GM19023 (cell line): ENCODE data around the gene DNAAF3.
"Not testable (repeated sequence)": the region's sequence is repeated elsewhere in the genome, so short reads cannot be mapped to it uniquely, and the experiment has no call there.

Experiments used
- ATAC-seq: cut with Tn5 transposase; IDR thresholded peaks from one replicate; pipeline ENCODE4 v1.9.1; 2021; ENCODE audit warnings: mild to moderate bottlenecking, moderate library complexity; ENCODE audit not compliant: unreplicated experiment

The DNAAF3 gene

DNA sequence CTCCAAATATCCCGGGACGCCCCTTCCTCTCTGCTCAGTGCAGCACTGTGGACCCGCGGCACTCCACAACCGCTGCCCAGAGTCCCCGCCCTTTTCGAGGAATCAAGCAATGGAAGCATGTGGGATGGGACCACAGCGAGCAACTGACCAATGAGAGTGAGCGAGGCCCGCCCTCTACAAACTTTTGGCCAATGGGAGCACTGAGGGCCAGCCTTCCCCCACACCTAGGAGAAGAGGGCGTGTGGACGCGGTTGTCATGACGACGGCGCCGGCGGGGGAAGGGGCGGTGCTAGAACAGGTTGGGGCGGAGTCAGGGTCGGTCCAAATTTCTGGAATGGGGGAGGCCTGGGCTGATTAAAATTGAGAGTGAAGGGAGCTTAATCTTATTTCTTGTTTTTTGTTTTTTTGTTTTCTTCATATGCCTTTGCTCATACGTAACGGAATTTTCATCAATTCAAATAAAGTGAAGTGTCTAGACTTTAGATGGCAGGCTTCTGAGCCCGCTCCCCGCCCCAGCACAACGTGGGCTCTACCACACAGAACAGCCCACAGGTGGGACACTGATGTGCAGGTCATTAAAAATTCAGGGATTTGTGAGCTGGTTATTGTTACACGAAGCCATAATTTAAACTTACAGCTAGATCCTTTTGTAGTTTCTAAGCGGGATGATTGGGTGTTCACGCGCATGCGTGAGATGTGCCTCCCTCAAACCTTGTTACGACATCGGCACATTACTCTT, at the start of gene DNAAF3:
Gene DNAAF3 (minus strand): TSS at position 84 of the 739 bp plus-strand sequence. CDS start 200 bp downstream, outside the sequence.
- no peak for ATAC-seq

- no peak for ATAC-seq
Observed at GRCh38 chr19:55213547-55213946, 47.1 kb upstream of the DNAAF3 start.

DNA sequence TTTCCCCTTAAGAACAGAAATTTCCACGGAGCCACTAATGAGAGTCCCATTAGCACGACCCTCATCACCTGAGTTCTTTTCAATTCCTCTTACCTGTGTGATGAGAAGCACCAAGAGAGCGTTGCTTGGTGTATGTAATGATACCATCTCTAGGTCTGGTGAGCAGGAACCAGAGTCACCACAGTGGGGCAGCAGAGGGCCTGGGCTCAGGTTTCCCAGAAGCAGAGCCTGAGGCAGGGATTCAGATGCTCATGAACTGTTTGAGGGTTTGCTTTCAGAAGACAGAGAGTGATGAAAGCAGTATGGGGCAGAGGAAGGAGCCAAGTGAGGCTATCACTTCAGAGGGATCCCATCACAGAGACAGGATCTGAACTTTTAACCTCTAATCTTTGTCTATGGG, 46.0 kb upstream of the DNAAF3 start:
- ATAC-seq: no peak

- ATAC-seq: no peak
Observed at GRCh38 chr19:55209693-55210472, 43.5 kb upstream of the DNAAF3 start.

- ATAC-seq: no peak
Observed at GRCh38 chr19:55208880-55209692, 42.7 kb upstream of the DNAAF3 start, which contains the start of gene PTPRH. Gene PTPRH (minus strand): TSS chr19:55209501. CDS start chr19:55209433, 68 bp downstream.

DNA sequence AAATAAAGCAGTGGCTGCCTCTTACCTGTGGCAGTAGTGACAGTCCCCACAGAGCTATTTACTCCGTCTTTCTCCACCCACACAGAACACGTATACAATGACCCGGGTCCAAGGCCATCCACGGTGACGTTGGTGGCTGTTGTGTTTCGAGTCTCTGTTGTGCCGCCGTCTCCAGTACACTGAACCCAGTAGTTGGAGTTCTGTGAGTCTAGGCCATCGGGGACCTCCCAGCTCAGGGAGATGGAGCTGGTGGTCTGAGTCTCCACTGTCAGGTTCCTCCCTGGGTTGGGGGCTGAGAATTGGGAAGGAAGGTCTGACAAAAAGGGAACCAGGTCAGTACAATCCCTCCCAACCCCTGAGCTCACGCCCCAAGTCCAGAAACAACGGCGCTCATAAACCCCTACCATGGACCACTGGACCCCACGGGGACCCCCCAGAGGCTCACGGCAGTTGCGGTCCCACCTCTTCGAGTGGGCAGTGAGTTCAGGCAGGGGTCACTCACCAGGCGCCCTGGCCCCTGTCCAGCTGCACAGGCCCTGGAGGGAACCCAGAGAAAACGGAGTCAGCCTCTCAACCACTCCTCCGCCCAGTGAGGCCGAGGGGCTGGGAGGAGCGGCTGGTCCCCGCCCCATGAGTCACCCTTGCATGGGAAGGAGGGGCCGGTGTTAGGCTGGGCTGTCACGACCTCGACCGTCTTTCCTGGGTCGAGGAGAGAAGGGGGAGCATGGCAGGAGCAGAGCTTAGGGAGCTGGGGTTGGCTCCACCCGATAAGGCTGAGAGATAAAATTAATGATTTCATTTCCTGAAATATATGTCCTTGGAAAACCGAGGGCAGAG, 40.5 kb upstream of the DNAAF3 start:
- no peak for ATAC-seq

DNA sequence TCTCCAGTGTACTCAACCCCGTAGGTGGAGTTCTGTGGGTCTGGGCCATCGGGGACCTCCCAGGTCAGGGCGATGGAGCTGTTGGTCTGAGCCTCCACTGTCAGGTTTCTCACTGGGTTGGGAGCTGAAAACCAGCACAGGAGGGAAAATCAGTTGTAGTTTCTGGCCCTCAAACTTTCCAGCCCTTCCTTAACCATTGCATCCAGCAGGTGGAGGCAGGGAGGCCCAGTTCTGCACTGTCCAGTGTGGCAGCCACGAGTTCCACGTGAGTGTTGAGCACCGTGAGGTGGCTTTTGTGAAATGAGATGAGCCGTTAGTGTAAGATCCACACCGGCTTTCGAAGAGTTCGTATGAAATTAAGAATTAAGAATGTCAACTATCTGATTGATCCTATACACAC, 35.8 kb upstream of the DNAAF3 start:
- not testable (repeated sequence) for ATAC-seq

- no peak for ATAC-seq
Observed at GRCh38 chr19:55199620-55200204, 33.3 kb upstream of the DNAAF3 start.

GRCh38 chr19:55198651-55199050, 32.2 kb upstream of the DNAAF3 start:
- ATAC-seq: no peak

DNA sequence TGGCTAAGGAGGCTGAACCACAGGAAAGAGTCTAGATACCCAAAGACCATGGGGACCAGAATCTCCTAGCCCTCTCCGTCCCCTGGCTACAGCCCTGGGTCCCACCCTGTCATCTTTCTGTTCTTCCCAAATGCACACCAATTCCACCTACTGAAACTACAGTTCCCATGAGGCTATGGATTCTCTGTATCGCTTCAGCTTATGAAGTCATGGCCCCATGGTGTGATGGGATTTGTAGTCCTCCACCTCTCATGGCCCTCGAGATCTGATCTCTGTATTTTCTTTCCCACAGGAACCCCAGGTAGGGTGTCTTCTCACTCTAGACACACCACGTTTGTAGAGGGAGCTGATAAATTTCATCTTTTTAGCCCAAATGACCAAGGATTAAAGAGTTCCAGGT, 31.1 kb upstream of the DNAAF3 start:
- ATAC-seq: no peak

DNA sequence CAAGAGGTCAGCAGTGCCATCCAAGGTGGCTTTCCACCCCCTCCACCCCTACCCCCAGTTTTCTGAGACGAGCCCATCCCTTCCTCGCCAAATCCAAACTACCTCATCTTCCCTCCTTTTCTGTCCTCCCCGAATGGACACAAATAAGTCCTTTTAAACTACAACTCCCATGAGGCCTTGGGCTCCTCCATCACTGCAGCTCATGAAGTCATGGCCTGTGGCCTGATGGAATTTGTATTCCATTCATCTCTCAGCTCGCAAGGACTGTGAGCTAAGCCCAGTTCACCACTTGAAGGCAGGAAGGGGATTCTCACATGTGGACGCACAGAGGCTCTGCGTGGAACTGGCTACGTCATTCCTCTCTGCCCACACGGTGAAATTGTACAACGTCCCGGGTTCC, 30.4 kb upstream of the DNAAF3 start:
- no peak for ATAC-seq

DNA sequence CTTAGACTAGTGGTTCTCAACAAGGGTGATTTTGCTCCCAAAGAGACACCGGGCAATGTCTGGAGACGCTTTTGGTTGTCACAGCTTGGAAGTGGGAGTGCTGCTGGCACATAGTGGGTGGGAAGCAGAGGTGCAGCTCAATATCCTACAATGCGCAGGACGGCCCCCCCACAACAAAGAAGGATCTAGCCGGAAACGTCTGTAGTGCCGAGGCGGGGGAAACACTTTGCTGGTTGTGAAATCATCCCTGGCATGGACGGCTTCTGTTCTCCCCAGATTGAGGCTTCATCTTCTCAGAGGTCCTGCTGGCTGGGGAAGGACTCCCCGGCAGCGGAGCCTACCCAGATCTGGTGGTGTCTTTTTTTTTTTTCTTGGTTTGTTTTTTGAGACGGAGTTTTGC, 27.1 kb upstream of the DNAAF3 start:
- no peak for ATAC-seq

DNA sequence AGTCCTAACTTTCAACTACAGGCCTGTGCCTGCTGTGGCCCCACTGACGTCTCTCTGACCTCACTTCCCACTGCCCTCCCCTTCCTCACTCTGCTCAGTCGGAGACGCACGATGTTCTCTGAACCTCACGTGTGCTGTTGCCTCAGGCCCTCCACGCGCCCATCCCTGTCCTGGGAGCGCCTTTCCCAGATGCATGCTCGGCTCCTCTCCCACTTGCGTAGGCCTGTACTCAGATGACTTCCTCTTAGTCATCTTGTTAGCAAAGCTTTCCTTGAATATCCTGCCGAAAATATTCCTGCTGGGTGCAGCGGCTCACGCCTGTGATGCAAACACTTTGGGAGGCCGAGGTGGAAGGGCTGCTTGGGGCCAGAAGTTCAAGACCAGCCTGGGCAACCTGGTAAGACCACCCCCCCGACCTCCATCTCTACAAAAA, 23.0 kb upstream of the DNAAF3 start:
- no peak for ATAC-seq

DNA sequence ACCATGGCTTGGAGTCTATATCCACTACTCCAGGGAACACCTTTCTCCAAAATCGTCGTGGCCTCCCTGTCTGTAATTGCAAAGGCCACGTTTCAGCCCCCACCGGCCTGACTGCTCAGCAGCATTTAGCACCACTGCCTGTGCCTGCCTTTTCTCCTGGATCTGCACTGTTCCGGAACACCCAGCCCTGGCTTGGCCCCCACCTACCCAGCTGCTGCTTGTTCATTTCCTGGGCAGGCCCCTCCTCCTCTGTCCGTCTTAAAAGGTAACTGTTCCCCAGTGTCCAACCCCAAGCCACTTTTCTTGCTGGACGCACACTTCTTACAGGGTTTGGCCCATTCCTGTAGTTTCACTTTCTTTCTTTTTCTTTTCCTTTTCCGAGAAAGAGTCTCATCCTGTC, 22.2 kb upstream of the DNAAF3 start:
- ATAC-seq: no peak

GRCh38 chr19:55186080-55186479, 19.7 kb upstream of the DNAAF3 start:
- ATAC-seq: no peak

DNA sequence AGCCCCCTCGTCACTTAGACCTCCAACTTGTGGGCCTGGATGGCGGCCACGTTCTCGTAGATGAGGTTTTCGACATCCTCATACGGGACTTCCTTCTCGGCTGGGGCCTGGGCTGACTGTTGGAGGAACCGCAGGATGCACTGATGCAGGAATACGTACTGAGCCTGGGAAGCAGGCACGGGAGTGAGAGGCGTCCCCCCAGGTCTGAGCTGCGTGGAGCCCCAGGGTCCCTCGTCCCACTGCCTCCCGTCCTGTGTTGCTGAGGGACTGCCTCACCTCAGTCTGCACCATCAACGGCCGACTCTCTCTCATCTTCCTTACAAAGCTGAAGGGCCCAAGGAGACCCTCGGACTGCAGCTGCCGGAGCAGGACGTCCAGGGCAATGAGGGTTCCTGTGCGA, 15.3 kb upstream of the DNAAF3 start:
- no peak for ATAC-seq

GRCh38 chr19:55179606-55180484, 13.4 kb upstream of the DNAAF3 start, which contains the start of gene SYT5:
Gene SYT5 (minus strand): TSS chr19:55180289. CDS start chr19:55179041, 1,248 bp downstream.
- no peak for ATAC-seq

DNA sequence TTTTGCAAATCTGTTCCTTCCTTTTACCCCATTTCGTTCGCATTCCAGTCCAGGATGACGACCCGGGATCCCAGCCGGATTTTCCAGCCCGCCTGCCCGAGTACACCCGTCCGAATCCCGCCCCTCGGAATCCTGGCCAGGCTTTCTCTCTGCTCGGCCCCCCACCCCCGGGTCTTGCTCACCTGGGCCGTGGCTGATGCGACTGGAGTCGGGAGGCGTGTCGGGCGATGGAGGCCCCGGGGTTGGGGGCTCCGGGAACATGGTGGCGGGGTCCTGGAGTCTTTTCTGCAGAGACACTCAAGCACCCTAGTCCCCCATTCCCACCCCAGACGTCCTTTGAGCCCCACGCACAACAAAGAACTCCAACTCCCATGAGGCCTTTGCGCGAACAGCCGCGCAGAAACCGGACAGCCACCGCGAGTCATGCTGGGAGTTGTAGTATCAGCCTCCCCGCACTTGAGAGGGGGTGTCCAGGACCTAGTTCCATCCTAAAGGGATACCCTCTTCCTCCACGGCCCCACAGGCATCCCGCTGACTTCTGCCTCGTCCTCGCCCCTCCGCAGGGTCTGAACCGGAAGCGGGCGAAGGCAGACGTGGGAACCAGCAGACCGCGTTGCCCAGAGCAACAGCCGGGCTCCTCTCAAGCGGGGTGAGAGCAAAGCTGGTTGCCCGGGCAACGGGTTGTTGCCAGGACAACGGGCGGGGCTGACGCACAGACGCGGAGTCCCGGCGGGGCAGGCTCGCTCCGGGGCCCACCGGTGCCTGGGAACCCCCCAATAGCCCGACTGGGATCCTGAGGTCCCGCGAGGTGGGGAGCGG, 12.6 kb upstream of the DNAAF3 start:
- no peak for ATAC-seq
